Activated naive CD4-positive, alpha-beta T cell treated with anti-CD3 and anti-CD28 coated beads, Interleukin-2, amount 50 U/mL, for 72 hours (primary cell): ENCODE data around the gene KRTAP16-1. TPM values are rescaled to one million over a fixed set of nuclear protein-coding genes. Genes with fewer than 3 reads are reported as not detected.
"Not testable (repeated sequence)": the region's sequence is repeated elsewhere in the genome, so short reads cannot be mapped to it uniquely, and the experiment has no call there.

Source experiments
- ATAC-seq, 2 donors: fragments of 150-1000 bp; cut with Tn5 transposase; 2 replicates each; pipeline ENCODE4 v1.10.0; 2021; ENCODE audit warnings: mild to moderate bottlenecking in 2 of 2, moderate library complexity in 2 of 2
- DNase-seq, 2 donors: peaks; one replicate each; pipeline ENCODE4 v3.0.0; 2021 to 2022; ENCODE audit warnings: low spot score in 2 of 2
- H3K27ac Mint-ChIP-seq, 2 donors: one replicate each; pipeline ENCODE4 v1.8.0; 2022; ENCODE audit warnings: mild to moderate bottlenecking in 2 of 2, mixed read lengths in 2 of 2
- H3K36me3 Mint-ChIP-seq, 2 donors: one replicate each; pipeline ENCODE4 v1.8.0; 2022; ENCODE audit warnings: mixed read lengths in 2 of 2
- H3K9me3 Mint-ChIP-seq, 2 donors: one replicate each; pipeline ENCODE4 v1.8.0; 2022; ENCODE audit warnings: mixed read lengths in 2 of 2
- total RNA-seq, 2 donors: library from RNA; stranded (reverse); gene quantifications; one replicate each; pipeline ENCODE4 v1.2.3, GENCODE V29; 2022

The KRTAP16-1 gene
- total RNA-seq = not detected

GRCh38 chr17:41308918-41309359 is at the start of gene KRTAP16-1:
TSS of gene KRTAP16-1 (minus strand) at chr17:41309309. CDS start at chr17:41309253, 56 bp downstream.
- Mint-ChIP-seq H3K36me3 (no peaks in the 10 kb centered on the region), H3K9me3 (no peaks in the 10 kb centered on the region), H3K27ac (peak within 1 kb of the TSS; percentile 75 to 90)
- no peak for DNase-seq
- ATAC-seq = peak; percentile 70 to 73

- ATAC-seq (no peak), DNase-seq (no peak)
- H3K27ac Mint-ChIP-seq = no peak overlapping the region
- H3K9me3 Mint-ChIP-seq = peaks cover 0 to 4% of the 10 kb centered on the region in 2 donors
- H3K36me3 Mint-ChIP-seq = no peaks in the 10 kb centered on the region
These were observed 45.4 kb upstream of the KRTAP16-1 start for GRCh38 chr17:41354536-41354935.

- Mint-ChIP-seq H3K9me3 (peaks cover 0 to 4% of the 10 kb centered on the region in 2 donors), H3K36me3 (no peaks in the 10 kb centered on the region), H3K27ac (no peak overlapping the region)
- no peak for ATAC-seq
- no peak for DNase-seq
These were observed 43.7 kb upstream of the KRTAP16-1 start for GRCh38 chr17:41352597-41353366.

GRCh38 chr17:41351177-41351576 is 42.1 kb upstream of the KRTAP16-1 start:
- no peak for ATAC-seq
- Mint-ChIP-seq H3K36me3 (no peaks in the 10 kb centered on the region), H3K9me3 (peaks cover 0 to 4% of the 10 kb centered on the region in 2 donors), H3K27ac (no peak overlapping the region)
- no peak for DNase-seq

- not testable (repeated sequence) for DNase-seq, ATAC-seq, H3K36me3 Mint-ChIP-seq, H3K9me3 Mint-ChIP-seq, H3K27ac Mint-ChIP-seq
These were observed 41.3 kb upstream of the KRTAP16-1 start, which contains the start of gene KRT33A for GRCh38 chr17:41350381-41350878. TSS of gene KRT33A (minus strand) at chr17:41350828. CDS start at chr17:41350767, 61 bp downstream.

GRCh38 chr17:41347869-41348760 is 39.0 kb upstream of the KRTAP16-1 start:
- peaks cover 4% of the 10 kb centered on the region in 2 donors for H3K36me3 Mint-ChIP-seq

GRCh38 chr17:41346421-41346820 is 37.3 kb upstream of the KRTAP16-1 start:
- not testable (repeated sequence) for DNase-seq, ATAC-seq, H3K27ac Mint-ChIP-seq
- Mint-ChIP-seq H3K36me3 (peaks cover 12 to 13% of the 10 kb centered on the region in 2 donors), H3K9me3 (peaks cover 10 to 12% of the 10 kb centered on the region in 2 donors)

More at GRCh38 chr17:41347869-41348760, 39.0 kb upstream of the KRTAP16-1 start:
- DNase-seq (no peak), ATAC-seq (no peak)
- H3K27ac Mint-ChIP-seq = no peak overlapping the region
- peaks cover 3 to 12% of the 10 kb centered on the region in 2 donors for H3K9me3 Mint-ChIP-seq

- H3K9me3 Mint-ChIP-seq = peaks cover 10 to 12% of the 10 kb centered on the region in 2 donors
- ATAC-seq = no peak
- H3K36me3 Mint-ChIP-seq = peaks cover 12 to 13% of the 10 kb centered on the region in 2 donors
- no peak overlapping the region for H3K27ac Mint-ChIP-seq
- DNase-seq = no peak
These were observed 36.9 kb upstream of the KRTAP16-1 start for GRCh38 chr17:41345992-41346391.

- H3K27ac Mint-ChIP-seq = peak overlapping the region in 1 of 2 donors; percentile 22
- ATAC-seq (no peak), DNase-seq (no peak)
- H3K9me3 Mint-ChIP-seq = peaks cover 10 to 12% of the 10 kb centered on the region in 2 donors
- peaks cover 12 to 13% of the 10 kb centered on the region in 2 donors for H3K36me3 Mint-ChIP-seq
These were observed 33.9 kb upstream of the KRTAP16-1 start for GRCh38 chr17:41343029-41343428.

GRCh38 chr17:41340934-41341861 is 32.1 kb upstream of the KRTAP16-1 start:
- Mint-ChIP-seq H3K27ac (peak overlapping the region; percentile 81 to 95), H3K9me3 (peaks cover 10 to 12% of the 10 kb centered on the region in 2 donors), H3K36me3 (peaks cover 12 to 13% of the 10 kb centered on the region in 2 donors)
- peak in 1 of 2 donors; percentile 48 for DNase-seq
- peak; percentile 78 to 80 for ATAC-seq

GRCh38 chr17:41340494-41340893 is 31.4 kb upstream of the KRTAP16-1 start:
- DNase-seq (no peak), ATAC-seq (no peak)
- peaks cover 12 to 13% of the 10 kb centered on the region in 2 donors for H3K36me3 Mint-ChIP-seq
- peaks cover 10 to 12% of the 10 kb centered on the region in 2 donors for H3K9me3 Mint-ChIP-seq
- peak overlapping the region; percentile 81 to 95 for H3K27ac Mint-ChIP-seq

- H3K9me3 Mint-ChIP-seq = peaks cover 10 to 12% of the 10 kb centered on the region in 2 donors
- ATAC-seq = no peak
- H3K27ac Mint-ChIP-seq = peak overlapping the region; percentile 69 to 81
These were observed 30.6 kb upstream of the KRTAP16-1 start for GRCh38 chr17:41339571-41340172.

GRCh38 chr17:41338961-41339485 is 29.9 kb upstream of the KRTAP16-1 start:
- Mint-ChIP-seq H3K27ac (peak overlapping the region; percentile 69 to 81), H3K9me3 (peaks cover 8 to 12% of the 10 kb centered on the region in 2 donors), H3K36me3 (peaks cover 13 to 14% of the 10 kb centered on the region in 2 donors)
- DNase-seq (peak in 1 of 2 donors; percentile 42), ATAC-seq (peak; percentile 41 to 71)

More at GRCh38 chr17:41339571-41340172, 30.6 kb upstream of the KRTAP16-1 start:
- peaks cover 12 to 13% of the 10 kb centered on the region in 2 donors for H3K36me3 Mint-ChIP-seq
- DNase-seq = no peak

GRCh38 chr17:41335747-41336146 is 26.6 kb upstream of the KRTAP16-1 start:
- Mint-ChIP-seq H3K27ac (peak overlapping the region in 1 of 2 donors; percentile 38), H3K36me3 (peaks cover 0 to 6% of the 10 kb centered on the region in 2 donors)

More at GRCh38 chr17:41335747-41336146, 26.6 kb upstream of the KRTAP16-1 start:
- no peak for ATAC-seq
- H3K9me3 Mint-ChIP-seq = peaks cover 0 to 6% of the 10 kb centered on the region in 2 donors
- no peak for DNase-seq
